GM18505 (cell line): Measurements from ENCODE around the gene DHRS12.

Experiments
- ATAC-seq: cut with Tn5 transposase; IDR thresholded peaks from one replicate; pipeline ENCODE4 v1.9.1; 2021; ENCODE audit not compliant: unreplicated experiment
- POLR2A ChIP-seq: IDR thresholded peaks from 4 replicates; pipeline ENCODE4 v1.6.1; 2011; ENCODE audit warnings: borderline replicate concordance; ENCODE audit not compliant: insufficient read depth, insufficient read length; ENCODE audit errors: extremely low read depth

Gene DHRS12

GRCh38 chr13:51747438-51748434 lies 56.2 kb downstream of the DHRS12 start:
- no peak for TF ChIP-seq POLR2A
- ATAC-seq: no peak

GRCh38 chr13:51746802-51747201 lies 57.2 kb downstream of the DHRS12 start:
- no peak for TF ChIP-seq POLR2A
- ATAC-seq: no peak

- ATAC-seq: no peak
- TF ChIP-seq POLR2A: no peak
Measured at GRCh38 chr13:51745243-51745642, 58.7 kb downstream of the DHRS12 start.

GRCh38 chr13:51742611-51743010 lies 61.4 kb downstream of the DHRS12 start:
- no peak for TF ChIP-seq POLR2A
- ATAC-seq: no peak

- ATAC-seq: no peak
- no peak for TF ChIP-seq POLR2A
Measured at GRCh38 chr13:51742031-51742430, 61.9 kb downstream of the DHRS12 start.

GRCh38 chr13:51740698-51741097 lies 63.3 kb downstream of the DHRS12 start:
- TF ChIP-seq POLR2A: no peak
- ATAC-seq: no peak

GRCh38 chr13:51739027-51739764 lies 64.8 kb downstream of the DHRS12 start:
- no peak for TF ChIP-seq POLR2A
- no peak for ATAC-seq

GRCh38 chr13:51738226-51738905 lies 65.6 kb downstream of the DHRS12 start:
- no peak for ATAC-seq
- no peak for TF ChIP-seq POLR2A

- no peak for TF ChIP-seq POLR2A
- ATAC-seq: no peak
Measured at GRCh38 chr13:51737609-51738008, 66.4 kb downstream of the DHRS12 start.

- ATAC-seq: no peak
Measured at GRCh38 chr13:51734786-51735185, 69.2 kb downstream of the DHRS12 start.

GRCh38 chr13:51733374-51734298 lies 70.3 kb downstream of the DHRS12 start:
- no peak for TF ChIP-seq POLR2A
- no peak for ATAC-seq

More at GRCh38 chr13:51734786-51735185, 69.2 kb downstream of the DHRS12 start:
- no peak for TF ChIP-seq POLR2A

- no peak for ATAC-seq
- no peak for TF ChIP-seq POLR2A
Measured at GRCh38 chr13:51731759-51732158, 72.2 kb downstream of the DHRS12 start.
